Fibroblast of peridontal ligament (primary cell): Measurements from ENCODE around the gene CCDC116.
"Not testable (repeated sequence)": the region's sequence is repeated elsewhere in the genome, so short reads cannot be mapped to it uniquely, and the experiment has no call there.

Source experiments
- DNase-seq: peaks from one replicate; pipeline ENCODE4 v3.0.0-alpha.2; 2010; ENCODE audit errors: extremely low read depth

Gene CCDC116

GRCh38 chr22:21631025-21631424 is 1.5 kb upstream of the CCDC116 start:
- no peak for DNase-seq

DNA sequence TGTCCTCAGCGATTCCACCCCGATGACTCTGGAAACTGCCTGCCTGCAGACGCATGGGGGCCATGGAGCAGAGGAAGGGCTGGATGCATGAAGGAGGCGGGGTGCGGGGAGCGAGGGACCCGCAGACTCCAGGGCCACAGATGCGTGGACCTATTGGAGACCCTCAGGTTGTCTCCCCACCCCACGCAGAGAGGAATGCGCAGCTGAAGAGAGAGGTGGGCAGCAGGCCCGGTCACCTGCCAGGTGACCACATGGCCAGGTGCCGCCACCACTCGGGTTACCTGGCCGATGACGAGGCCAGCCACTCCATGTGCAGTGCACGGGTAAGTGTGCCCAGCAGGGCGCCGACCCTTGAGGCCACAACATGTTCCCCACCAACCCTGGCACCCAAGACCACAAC is 371 bp downstream of the CCDC116 start:
- DNase-seq, result no peak

- no peak for DNase-seq
These were observed 921 bp downstream of the CCDC116 start for GRCh38 chr22:21633481-21633880.

DNA sequence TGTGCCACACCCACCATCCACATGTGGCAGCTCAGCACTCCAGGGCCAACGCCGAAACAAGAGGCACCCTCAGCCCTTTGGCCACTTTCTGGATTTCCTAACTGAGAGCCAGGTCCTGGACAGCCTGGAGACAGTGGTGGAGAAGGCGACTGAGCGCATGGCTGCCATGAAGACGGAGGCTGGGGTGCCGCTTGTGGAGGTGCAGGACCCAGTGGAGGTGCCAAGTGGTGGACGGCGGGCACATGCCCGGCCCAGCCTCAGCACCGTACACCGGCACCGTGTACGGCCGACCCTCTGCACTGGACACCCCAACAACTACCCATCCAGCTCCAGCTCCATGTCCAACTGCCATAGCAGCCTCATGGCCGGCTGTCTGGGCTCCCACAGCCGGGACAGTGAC is 1.5 kb downstream of the CCDC116 start:
- DNase-seq, result no peak

DNA sequence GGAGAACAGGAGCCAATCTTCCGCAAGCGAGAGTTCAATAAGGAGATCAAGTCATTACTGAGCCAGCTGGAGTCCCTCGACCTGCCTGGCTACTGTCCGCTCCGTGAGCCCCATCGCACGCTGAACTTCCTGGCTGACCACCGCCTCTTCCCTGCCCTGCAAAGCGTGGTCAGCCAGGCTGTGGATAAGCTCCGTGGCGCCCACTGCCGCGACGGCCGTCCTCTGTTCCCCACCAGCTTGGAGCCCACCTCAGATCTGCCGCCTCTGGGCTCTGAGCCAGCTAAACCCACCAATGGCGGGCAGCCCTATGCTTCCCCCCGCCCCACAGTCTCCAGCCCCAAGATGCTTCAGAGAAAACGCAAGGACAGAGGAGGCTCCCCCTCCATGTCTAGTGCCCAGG is 2.3 kb downstream of the CCDC116 start:
- DNase-seq, result no peak

- DNase-seq, result no peak
These were observed 3.4 kb downstream of the CCDC116 start for GRCh38 chr22:21635771-21636510.

DNA sequence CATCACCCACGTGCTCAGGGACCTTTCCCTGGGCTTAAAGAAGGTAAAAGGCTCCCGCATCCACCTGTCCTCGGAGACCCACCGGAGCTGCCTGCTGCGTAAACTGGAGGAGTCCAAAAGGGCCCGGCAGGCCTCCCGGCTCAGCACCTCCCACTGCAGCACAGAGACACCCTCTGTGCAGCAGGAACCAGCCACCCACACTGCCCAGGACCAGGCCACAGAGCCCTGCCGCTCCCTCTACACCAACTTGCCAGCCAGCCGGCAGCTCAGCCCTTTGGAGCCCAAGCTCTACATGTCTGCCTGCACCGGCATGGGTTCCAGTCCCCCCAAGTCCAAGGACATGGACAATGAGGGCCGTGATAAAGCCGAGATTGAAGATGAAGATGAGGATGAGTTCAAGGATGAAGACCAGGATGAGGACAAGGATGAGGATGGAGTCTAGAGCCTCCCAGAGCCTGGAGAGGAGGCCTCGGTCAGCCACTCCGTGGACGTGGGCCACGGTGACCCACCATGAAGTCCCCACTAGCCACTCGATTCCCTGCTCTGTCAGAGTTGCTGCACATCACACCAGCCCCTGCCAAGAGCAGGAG is 4.2 kb downstream of the CCDC116 start:
- DNase-seq, result no peak

DNA sequence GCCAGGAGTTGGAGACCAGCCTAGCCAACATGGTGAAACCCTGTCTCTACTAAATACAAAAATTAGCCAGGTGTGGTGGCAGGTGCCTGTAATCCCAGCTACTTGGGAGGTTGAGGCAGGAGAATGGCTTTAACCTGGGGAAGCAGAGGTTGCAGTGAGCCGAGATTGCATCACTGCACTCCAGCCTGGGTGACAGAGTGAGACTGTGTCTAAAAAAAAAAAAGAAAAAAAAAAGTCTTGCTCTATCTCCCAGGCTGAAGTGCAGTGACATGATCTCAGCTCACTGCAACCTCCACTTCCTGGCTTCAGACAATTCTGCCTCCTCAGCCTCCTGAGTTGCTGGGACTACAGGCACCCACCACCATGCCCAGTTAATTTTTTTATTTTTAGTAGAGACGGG is 4.9 kb downstream of the CCDC116 start:
- DNase-seq, result not testable (repeated sequence)

DNA sequence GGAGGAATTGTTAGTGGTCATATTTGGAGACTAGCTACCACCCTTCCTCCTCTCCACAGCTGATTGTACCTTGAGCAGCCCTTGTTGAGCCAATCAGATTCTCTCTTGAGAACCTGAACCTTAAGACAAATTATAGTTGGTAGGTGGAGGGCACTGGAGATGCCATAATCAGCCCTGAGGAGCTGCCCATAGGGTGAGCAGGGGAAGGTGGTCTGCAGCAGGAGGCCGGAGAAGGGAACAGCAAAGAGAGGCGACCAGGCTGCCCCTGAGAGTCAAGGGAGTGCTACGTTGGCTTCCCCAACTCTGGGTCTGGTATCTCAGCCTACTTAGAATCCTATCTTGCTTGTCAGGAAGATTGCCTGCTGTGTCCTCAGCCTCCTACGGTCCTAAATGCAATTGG is 6.8 kb downstream of the CCDC116 start:
- no peak for DNase-seq

DNA sequence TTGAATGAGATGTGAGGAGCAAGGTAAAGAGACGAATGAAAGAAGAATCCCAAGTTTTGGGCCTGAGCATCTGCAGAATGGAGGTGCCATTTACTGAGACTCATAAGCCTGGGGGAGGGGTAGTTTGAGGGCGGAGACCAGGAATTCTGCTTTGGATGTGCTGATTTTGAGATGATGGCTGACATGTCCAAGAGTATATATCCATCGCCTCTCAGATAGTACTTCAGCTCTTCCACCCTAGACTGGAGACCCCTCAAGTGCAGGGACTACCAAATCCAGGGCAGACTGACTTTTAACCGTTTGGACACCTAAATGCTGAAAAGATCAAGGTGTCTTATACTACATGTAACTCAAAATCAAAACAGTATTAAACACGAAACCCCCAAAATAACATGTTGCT is 8.2 kb downstream of the CCDC116 start:
- no peak for DNase-seq

DNA sequence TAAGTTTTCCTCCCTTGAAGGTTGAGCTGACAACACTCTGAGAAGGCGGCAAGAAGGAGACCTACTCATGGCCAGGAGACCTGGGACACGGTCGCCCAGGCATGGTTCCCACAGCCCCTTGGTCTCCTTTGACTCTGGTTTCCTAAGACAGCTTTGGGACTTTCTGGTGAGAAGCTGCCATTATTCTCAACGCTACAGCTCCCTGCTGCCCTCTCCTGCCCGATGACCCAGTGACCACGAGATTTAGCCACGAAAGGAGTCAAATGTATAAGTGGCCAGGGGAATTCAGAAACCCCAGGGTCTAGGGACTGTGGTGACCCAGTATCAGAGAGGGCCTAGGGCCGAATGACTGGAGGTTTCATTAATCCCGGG is 8.8 kb downstream of the CCDC116 start:
- DNase-seq, result peak; percentile 54

- peak; percentile 97 for DNase-seq
These were observed 9.4 kb downstream of the CCDC116 start, which contains the start of gene SDF2L1 for GRCh38 chr22:21641789-21642583. SDF2L1 (plus strand) TSS chr22:21642302; CDS start chr22:21642337, 35 bp downstream.

DNA sequence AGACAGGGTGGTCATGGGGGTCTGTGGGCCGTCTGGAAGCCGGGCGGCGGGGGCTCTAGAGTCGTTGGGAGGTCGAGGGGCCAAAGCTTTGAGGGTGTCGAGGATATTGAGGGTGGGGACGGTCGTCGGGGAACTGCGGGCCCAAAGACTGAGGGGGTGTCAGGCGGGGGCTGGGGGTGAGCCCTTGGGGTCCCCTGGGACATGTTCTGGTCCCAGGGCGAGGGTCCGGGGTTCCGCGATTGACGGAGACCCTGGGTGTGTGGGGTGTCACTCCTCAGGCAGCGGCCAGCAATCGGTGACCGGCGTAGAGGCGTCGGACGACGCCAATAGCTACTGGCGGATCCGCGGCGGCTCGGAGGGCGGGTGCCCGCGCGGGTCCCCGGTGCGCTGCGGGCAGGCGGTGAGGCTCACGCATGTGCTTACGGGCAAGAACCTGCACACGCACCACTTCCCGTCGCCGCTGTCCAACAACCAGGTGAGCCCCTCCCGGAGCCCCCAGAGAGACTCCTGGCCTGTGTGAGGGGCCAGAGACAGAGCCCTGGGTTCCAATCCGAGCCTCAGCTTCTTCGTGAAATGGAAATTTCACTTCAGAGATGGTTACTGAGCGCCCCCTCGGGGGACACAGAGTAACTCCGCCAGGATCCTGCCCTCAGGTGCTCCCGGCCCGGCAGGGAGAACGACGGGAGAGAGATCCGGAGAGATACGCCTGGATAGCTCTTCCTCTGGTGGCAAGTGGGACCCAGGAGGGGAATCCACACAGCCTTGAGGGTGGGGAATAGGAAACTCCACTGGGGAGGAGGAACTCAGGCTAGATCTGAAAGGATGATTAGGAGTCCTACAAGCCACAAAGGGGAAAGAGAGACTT is 10.3 kb downstream of the CCDC116 start:
- peak; percentile 33 for DNase-seq

DNA sequence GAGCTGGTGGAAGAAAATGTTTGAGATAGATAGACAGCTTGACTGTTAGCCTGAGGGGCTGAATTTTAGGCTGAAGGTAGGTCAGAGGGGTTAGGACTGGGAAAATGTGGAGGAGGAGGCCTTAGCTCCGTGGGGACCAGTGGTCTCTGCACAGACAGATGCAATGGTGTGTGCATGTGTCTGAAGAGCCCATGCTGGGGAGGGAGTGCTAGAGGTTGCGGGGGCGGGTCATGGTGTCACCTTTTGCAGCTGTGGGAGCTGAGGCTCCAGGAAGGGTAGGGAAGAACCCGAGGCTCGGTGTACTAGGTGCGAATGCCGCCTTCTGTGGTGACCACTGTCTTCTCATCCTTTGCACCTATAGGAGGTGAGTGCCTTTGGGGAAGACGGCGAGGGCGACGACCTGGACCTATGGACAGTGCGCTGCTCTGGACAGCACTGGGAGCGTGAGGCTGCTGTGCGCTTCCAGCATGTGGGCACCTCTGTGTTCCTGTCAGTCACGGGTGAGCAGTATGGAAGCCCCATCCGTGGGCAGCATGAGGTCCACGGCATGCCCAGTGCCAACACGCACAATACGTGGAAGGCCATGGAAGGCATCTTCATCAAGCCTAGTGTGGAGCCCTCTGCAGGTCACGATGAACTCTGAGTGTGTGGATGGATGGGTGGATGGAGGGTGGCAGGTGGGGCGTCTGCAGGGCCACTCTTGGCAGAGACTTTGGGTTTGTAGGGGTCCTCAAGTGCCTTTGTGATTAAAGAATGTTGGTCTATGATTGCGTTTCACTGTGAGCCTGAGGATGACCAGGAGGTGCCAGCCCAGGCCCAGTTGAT is 11.2 kb downstream of the CCDC116 start:
- no peak for DNase-seq

DNA sequence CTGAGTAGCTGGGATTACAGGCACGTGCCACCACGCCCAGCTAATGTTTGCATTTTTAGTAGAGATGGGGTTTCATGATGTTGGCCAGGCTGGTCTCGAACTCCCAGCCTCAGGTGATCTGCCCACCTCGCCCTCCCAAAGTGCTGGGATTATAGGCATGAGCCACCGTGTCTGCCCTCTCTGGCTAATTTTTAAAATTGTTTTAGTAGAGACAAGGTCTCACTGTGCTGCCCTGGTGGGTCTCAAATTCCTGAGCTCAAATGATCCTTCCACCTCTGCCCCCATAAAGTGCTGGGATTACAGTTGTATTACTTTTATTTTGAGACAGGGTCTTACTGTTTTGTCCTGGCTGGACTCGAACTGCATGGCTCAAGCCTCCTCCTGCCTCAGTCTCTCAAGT is 13.0 kb downstream of the CCDC116 start:
- DNase-seq, result not testable (repeated sequence)

DNA sequence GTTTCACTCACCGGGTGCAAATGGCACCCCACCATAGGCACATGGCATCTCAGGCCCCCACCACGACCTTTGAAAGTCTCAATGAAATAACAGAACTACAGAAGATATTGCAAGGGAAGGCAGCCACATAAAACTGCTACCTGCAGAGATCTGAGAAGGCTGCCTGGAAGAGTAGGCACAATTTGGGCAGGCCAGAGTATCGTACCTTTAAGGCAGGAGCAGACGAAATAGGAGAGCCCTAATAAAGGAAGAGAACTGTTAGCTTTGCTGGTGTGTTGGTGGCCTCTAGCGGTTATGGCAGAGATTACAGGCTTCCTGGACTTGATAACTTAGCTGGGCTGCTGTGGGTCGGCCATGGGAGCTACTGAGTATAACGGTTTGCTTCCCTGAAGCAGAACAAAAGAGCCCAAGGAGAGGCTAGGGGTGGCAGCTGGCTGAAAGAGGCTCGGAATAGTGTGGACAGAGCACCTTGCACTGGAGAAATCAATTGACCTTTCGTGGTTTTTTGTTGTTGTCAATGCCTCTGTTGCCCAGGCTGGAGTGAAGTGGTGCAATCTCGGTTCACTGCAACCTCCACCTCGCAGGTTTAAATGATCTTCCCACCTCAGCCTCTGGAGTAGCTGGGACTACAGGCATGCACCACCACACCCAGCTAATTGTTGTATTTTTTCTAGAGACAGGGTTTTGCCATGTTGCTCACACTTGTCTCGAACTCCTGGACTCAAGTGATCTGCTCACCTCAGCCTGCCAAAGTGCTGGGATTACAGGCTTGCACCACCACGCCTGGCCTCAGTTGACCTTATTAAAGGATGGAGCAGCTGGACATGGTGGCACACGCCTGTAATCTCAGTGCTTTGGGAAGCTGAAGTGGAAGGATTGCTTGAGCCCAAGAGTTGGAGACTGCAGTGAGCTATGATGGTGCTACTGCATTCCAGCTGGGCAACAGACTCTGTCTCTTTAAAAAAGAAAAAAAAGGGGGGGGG is 14.3 kb downstream of the CCDC116 start:
- DNase-seq, result peak; percentile 88

DNA sequence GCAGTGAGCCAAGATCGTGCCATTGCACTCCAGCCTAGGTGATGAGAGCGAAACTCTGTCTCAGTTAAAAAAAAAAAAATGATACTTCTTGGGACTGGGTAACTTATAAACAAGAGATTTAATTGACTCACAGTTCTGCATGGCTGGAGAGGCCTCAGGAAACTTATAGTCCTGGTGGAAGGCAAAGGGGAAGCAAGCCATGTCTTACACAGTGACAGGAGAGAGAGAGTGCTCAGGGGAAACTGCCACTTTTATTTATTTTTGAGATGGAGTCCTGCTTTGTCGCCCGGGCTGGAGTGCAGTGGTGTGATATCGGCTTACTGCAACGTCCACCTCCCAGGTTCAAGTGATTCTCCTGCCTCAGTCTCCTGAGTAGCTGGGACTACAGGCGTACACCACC is 17.7 kb downstream of the CCDC116 start:
- DNase-seq, result no peak

DNA sequence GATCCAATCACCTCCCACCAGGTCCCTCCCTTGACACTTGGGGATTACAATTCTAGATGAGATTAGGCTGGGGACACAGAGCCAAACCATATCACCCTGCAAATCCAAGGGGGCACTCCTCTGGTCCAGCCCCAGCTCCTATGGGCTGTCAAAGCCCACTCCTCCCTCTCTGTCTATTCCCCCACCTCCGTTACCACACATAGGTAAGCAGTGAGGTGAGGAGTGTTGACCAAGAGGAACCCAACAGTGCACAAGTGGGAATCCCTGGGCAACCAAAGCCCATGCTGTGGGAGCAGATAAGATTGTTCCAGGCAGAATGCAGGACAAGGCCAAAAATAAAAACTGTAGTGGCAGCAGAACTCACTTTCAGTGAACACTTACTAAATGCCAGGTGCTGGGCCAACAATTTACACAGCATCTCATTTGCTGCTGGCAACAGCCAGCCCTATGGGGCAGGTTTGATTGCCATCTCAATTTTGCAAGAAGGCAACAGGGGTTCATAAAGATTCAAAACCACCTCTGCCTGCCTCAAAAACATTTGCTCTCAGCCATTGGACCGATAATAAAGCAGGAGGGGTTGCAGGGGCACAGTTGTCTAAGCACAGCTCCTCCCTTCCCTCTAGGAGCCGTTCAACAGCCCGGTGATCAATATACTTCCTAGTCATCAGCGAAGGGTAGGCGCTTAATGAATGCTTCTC is 18.4 kb downstream of the CCDC116 start:
- no peak for DNase-seq

- no peak for DNase-seq
These were observed 19.0 kb downstream of the CCDC116 start for GRCh38 chr22:21651521-21652009.
